ENCODE measurements around the gene BCL2L14. TPM values are rescaled to one million over a fixed set of nuclear protein-coding genes. Genes with fewer than 3 reads are reported as not detected.
"Not testable (repeated sequence)": the region's sequence is repeated elsewhere in the genome, so short reads cannot be mapped to it uniquely, and the experiment has no call there.

The BCL2L14 gene
- total RNA-seq, 1 donor from 2014 or later = not detected

DNA sequence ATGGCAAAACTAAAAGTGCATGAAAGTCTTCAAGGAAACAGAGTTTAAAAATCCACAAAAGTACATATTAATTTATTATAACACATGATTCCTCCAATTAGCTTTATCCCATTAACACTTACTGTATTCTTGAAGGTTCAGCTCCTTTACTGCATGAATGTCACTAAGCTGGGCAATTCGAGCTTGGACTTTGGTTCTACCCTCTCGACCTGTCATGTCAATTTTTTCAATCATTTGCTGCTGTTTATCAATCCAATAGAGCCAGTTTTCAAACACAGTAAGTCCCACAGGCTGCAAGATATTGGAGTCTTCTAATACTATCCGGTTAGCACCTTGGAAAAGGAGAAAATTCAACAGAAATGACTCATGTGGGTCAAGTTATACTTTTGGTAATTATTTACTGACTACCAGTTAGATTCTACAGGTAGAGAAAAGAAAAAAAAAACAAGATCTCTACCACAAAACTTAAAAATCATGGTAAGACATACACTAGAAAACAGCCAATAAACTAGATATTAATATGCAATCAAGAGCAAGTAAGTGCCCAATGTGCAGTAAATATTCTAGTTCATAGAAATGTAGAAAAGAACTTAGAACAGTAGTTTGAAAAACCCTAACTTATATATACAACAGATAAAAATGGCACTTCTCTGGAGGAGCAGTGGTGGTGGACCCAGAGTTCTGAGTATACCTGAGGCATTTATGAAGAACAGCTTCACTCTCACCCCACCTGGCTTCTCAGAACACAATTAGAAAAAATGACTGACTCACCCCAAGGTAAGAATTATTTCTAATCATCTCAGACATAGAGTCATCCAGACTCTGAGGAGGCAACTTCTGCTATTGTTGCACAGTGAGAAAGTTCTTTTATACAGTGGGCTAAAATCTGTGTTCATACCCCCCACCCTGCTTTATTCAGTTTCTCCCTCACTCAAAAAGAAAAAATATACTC lies 67.7 kb downstream of the BCL2L14 start:
- H3K4me3 Mint-ChIP-seq (ENCODE audit: unreplicated experiment) = no peak overlapping the region
- H3K9me3 Mint-ChIP-seq (ENCODE audit: unreplicated experiment) = peaks cover 2% of the 10 kb centered on the region
- H3K27ac Mint-ChIP-seq (ENCODE audit: unreplicated experiment) = no peak overlapping the region
- peaks cover 2% of the 10 kb centered on the region for H3K27me3 Mint-ChIP-seq (ENCODE audit: unreplicated experiment)
- no peaks in the 10 kb centered on the region for H3K36me3 Mint-ChIP-seq (ENCODE audit: unreplicated experiment)
- H3K4me1 Mint-ChIP-seq (ENCODE audit: low read depth, unreplicated experiment) = no peaks in the 10 kb centered on the region
- TF ChIP-seq, protein P1, sequence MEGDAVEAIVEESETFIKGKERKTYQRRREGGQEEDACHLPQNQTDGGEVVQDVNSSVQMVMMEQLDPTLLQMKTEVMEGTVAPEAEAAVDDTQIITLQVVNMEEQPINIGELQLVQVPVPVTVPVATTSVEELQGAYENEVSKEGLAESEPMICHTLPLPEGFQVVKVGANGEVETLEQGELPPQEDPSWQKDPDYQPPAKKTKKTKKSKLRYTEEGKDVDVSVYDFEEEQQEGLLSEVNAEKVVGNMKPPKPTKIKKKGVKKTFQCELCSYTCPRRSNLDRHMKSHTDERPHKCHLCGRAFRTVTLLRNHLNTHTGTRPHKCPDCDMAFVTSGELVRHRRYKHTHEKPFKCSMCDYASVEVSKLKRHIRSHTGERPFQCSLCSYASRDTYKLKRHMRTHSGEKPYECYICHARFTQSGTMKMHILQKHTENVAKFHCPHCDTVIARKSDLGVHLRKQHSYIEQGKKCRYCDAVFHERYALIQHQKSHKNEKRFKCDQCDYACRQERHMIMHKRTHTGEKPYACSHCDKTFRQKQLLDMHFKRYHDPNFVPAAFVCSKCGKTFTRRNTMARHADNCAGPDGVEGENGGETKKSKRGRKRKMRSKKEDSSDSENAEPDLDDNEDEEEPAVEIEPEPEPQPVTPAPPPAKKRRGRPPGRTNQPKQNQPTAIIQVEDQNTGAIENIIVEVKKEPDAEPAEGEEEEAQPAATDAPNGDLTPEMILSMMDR (IDR thresholded peaks at IDR 0.05; ENCODE audit: partially characterized antibody, unreplicated experiment) = no peak
- no peak for DNase-seq

DNA sequence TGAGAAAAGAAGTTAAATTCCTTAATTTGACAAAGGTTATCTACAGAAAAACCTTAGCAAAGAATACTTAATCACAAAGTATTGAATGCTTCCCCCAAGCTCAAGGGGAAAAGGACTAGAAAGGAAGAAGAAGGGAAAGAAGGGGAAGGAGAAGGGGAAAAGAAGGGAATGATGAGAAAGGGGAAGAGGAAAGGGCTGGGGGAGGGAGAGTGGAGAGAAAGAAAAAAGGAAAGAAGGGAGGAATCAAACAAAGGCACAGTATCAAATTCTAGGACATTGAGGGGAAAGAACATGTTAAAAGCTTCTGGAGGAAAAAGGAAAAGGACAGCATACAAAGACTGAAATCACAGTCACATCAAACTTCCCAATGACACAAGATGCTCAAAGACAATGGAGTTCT lies 70.3 kb downstream of the BCL2L14 start:
- Mint-ChIP-seq H3K36me3 (ENCODE audit: unreplicated experiment) (no peaks in the 10 kb centered on the region), H3K9me3 (ENCODE audit: unreplicated experiment) (no peaks in the 10 kb centered on the region), H3K4me1 (ENCODE audit: low read depth, unreplicated experiment) (no peaks in the 10 kb centered on the region), H3K27ac (ENCODE audit: unreplicated experiment) (no peak overlapping the region), H3K27me3 (ENCODE audit: unreplicated experiment) (peaks cover 2% of the 10 kb centered on the region), H3K4me3 (ENCODE audit: unreplicated experiment) (no peak overlapping the region)
- no peak for DNase-seq
- TF ChIP-seq, protein P1 (IDR thresholded peaks at IDR 0.05; ENCODE audit: partially characterized antibody, unreplicated experiment) = no peak

DNA sequence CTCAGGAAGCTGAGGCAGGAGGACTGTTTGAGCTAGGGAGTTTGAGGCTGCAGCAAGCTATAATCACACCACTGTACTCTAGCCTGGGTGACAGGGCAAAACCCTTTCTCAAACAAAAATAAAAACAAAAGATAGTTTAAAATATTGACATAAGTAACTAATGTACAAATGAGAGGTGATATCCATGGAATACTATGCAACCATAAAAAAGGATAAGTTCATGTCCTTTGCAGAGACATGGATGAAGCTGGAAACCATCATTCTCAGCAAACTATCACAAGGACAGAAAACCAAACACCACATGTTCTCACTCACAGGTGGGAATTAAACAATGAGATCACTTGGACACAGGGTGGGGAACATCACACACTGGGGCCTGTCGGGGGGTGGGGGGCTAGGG lies 73.8 kb downstream of the BCL2L14 start:
- not testable (repeated sequence) for H3K27me3 Mint-ChIP-seq (ENCODE audit: unreplicated experiment); H3K4me1 Mint-ChIP-seq (ENCODE audit: low read depth, unreplicated experiment); DNase-seq; H3K9me3 Mint-ChIP-seq (ENCODE audit: unreplicated experiment); H3K4me3 Mint-ChIP-seq (ENCODE audit: unreplicated experiment); H3K27ac Mint-ChIP-seq (ENCODE audit: unreplicated experiment); H3K36me3 Mint-ChIP-seq (ENCODE audit: unreplicated experiment)

DNA sequence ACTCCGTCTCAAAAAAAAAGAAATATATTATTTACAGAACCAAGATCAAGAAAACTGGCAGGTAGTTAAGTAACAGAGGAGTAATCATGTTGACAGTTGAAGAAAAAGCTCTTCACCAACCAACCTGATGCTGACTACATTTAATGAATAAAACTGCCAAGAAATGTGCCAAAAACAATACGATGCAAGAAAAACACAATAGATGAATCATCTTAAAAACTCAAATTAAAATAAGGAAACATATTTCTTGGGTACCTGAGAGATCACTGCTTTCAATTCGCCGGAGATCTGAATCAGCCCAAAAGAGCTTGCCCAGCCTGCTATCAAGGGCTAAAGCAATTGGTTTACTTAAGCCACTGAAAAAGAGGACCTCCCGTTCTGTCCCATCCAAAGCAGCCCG lies 76.4 kb downstream of the BCL2L14 start:
- H3K4me3 Mint-ChIP-seq (ENCODE audit: unreplicated experiment) = no peak overlapping the region
- no peaks in the 10 kb centered on the region for H3K4me1 Mint-ChIP-seq (ENCODE audit: low read depth, unreplicated experiment)
- no peaks in the 10 kb centered on the region for H3K27me3 Mint-ChIP-seq (ENCODE audit: unreplicated experiment)
- TF ChIP-seq, protein P1 (IDR thresholded peaks at IDR 0.05; ENCODE audit: partially characterized antibody, unreplicated experiment) = no peak
- no peak for DNase-seq
- H3K36me3 Mint-ChIP-seq (ENCODE audit: unreplicated experiment) = no peaks in the 10 kb centered on the region
- H3K27ac Mint-ChIP-seq (ENCODE audit: unreplicated experiment) = no peak overlapping the region
- H3K9me3 Mint-ChIP-seq (ENCODE audit: unreplicated experiment) = no peaks in the 10 kb centered on the region

Small RNA genes within 50 kb of the gene (microRNA-seq; reads per million reads assigned to microRNA genes)
- not detected for gene MIR1244-4 (ENCODE audit: unreplicated experiment)

Other genes with a start within 250 kb of the BCL2L14 start
- gene LRP6, start 196.1 kb downstream of the BCL2L14 start, total RNA-seq (ENCODE audit: unreplicated experiment) = 48.3 TPM